Caco-2 (cell line): ENCODE data around the gene PCBP3. TPM values are rescaled to one million over a fixed set of nuclear protein-coding genes. Genes with fewer than 3 reads are reported as not detected.

Source experiments
- BruUV-seq: library from RNA; stranded (reverse); fragments of 400-500 nt; replicated peaks from 2 replicates; lab custom pipeline; 2021; lab: Mats Ljungman, UMichigan
- CTCF ChIA-PET: fragments of 300-600 bp; sonication (Branson Sonifier 250); formaldehyde crosslinking; loops from one replicate; lab custom pipeline; 2022; ENCODE audit warnings: antibody characterized with exemption; lab: Charles Lee
- POLR2A ChIA-PET: fragments of 300-600 bp; sonication (Branson Sonifier 250); formaldehyde crosslinking; loops from one replicate; lab custom pipeline; 2022; ENCODE audit warnings: antibody characterized with exemption; lab: Charles Lee
- DNase-seq, 2 experiments: peaks; one replicate each; pipeline versions ENCODE4 v3.0.0 to v3.0.0-alpha.2; 2020 to 2022
- H3K27me3 ChIP-seq: replicated peaks from 2 replicates; pipeline ENCODE4 v1.6.0; 2011; ENCODE audit warnings: low read length; ENCODE audit not compliant: control insufficient read depth, insufficient read depth
- H3K36me3 ChIP-seq: 2 replicates; pipeline ENCODE4 v1.5.1; 2011; ENCODE audit warnings: low read length; ENCODE audit not compliant: control insufficient read depth, insufficient read depth
- H3K4me1 ChIP-seq: fragments of 250-450 bp; sonication (Bioruptor Pico); 2 replicates; pipeline ENCODE4 v1.5.1; 2020; ENCODE audit warnings: mild to moderate bottlenecking
- H3K4me3 ChIP-seq: 2 replicates; pipeline ENCODE4 v1.5.1; 2011; ENCODE audit warnings: low read depth, mild to moderate bottlenecking, control low read depth, low read length
- H3K9me3 ChIP-seq: fragments of 250-450 bp; sonication (Bioruptor Pico); 2 replicates; pipeline ENCODE4 v1.5.1; 2020; ENCODE audit warnings: mild to moderate bottlenecking, moderate library complexity
- H3K27ac Mint-ChIP-seq: one replicate; pipeline ENCODE4 v1.8.0; 2022; ENCODE audit warnings: mixed read lengths; ENCODE audit not compliant: unreplicated experiment
- H3K27me3 Mint-ChIP-seq: one replicate; pipeline ENCODE4 v1.8.0; 2022; ENCODE audit warnings: mixed read lengths; ENCODE audit not compliant: insufficient read depth, unreplicated experiment
- H3K36me3 Mint-ChIP-seq: one replicate; pipeline ENCODE4 v1.8.0; 2022; ENCODE audit warnings: mild to moderate bottlenecking, mixed read lengths; ENCODE audit not compliant: insufficient read depth, unreplicated experiment
- H3K4me1 Mint-ChIP-seq: one replicate; pipeline ENCODE4 v1.8.0; 2022; ENCODE audit warnings: low read depth, mixed read lengths; ENCODE audit not compliant: unreplicated experiment
- H3K4me3 Mint-ChIP-seq: one replicate; pipeline ENCODE4 v1.8.0; 2022; ENCODE audit warnings: mild to moderate bottlenecking, moderate library complexity, mixed read lengths; ENCODE audit not compliant: unreplicated experiment
- H3K9me3 Mint-ChIP-seq: one replicate; pipeline ENCODE4 v1.8.0; 2022; ENCODE audit warnings: mixed read lengths; ENCODE audit not compliant: unreplicated experiment
- intact Hi-C: fragments of 100-400 bp; cut with micrococcal nuclease; formaldehyde crosslinking; loops from one replicate; pipeline ENCODE4 v1.10.0; 2022; ENCODE audit not compliant: unreplicated experiment
- total RNA-seq: library from RNA; stranded (reverse); gene quantifications from 2 replicates; pipeline ENCODE4 v1.2.3, GENCODE V29; 2022
- TF ChIP-seq, protein P1 (sequence below), 2 experiments: fragments of 200-600 bp in 1 of 2; IDR thresholded peaks; 1 replicate in 1 of 2; 2 replicates in 1 of 2; pipeline versions ENCODE4 v1.5.1 to v1.8.0; 2011 to 2022; ENCODE audit warnings: antibody characterized with exemption in 1 of 2, control low read depth in 1 of 2, inconsistent platforms in 1 of 2, low read depth in 1 of 2, low read length in 1 of 2, mild to moderate bottlenecking in 1 of 2, moderate library complexity in 1 of 2; ENCODE audit not compliant: insufficient read depth in 1 of 2, severe bottlenecking in 1 of 2, unreplicated experiment in 1 of 2

Gene PCBP3
- total RNA-seq, 1 experiment from 2014 or later = 0.75 TPM

DNA sequence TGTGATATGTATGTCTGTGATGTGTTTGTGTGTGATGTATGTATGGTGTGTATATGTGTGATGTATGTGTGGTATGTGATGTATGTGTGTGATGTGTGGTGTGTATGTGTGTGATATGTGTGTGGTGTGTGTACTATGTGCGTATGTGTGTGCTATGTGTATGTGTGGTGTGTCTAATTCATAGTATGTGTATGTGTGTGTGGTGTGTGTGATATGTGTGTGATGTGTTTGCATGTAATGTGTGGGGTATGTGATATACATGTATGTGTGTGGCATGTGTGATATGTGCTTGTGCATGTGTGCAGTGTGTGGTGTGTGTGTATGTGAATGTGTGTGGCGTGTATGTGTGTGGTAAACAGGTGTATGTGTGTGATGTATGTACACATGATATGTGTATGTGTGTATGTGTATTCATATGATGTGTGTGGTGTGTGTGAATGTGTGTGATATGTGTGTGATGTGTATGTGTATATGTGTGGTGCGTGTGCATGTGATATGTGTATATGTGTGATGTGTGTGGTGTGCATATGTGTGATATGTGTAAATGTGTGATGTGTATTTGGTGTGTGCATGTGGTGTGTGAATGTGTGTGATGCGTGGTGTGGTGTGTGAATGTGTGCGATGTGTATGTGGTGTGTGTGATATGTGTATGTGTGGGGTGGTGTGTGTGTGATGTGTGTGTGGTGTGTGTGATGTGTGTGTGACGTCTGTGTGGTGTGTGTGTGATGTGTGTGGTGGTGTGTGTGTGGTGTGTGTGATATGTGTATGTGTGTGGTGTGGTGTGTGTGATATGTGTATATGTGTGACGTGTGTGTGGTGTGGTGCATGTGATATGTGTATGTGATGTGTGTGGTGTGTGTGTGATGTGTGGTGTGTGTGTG, 8.0 kb upstream of the PCBP3 start:
- Mint-ChIP-seq H3K9me3 (no peaks in the 10 kb centered on the region), H3K4me3 (no peak overlapping the region), H3K27ac (no peak overlapping the region), H3K36me3 (no peaks in the 10 kb centered on the region), H3K27me3 (no peaks in the 10 kb centered on the region), H3K4me1 (no peaks in the 10 kb centered on the region)
- no peak for DNase-seq
- CTCF ChIA-PET = interaction anchor here (1.2 kb wide), 1 partner anchor 79 kb away, joined by 3 read pairs; no protein-coding TSS in a partner anchor
- no peaks in the 10 kb centered on the region for H3K27me3 ChIP-seq
- TF ChIP-seq, protein P1, sequence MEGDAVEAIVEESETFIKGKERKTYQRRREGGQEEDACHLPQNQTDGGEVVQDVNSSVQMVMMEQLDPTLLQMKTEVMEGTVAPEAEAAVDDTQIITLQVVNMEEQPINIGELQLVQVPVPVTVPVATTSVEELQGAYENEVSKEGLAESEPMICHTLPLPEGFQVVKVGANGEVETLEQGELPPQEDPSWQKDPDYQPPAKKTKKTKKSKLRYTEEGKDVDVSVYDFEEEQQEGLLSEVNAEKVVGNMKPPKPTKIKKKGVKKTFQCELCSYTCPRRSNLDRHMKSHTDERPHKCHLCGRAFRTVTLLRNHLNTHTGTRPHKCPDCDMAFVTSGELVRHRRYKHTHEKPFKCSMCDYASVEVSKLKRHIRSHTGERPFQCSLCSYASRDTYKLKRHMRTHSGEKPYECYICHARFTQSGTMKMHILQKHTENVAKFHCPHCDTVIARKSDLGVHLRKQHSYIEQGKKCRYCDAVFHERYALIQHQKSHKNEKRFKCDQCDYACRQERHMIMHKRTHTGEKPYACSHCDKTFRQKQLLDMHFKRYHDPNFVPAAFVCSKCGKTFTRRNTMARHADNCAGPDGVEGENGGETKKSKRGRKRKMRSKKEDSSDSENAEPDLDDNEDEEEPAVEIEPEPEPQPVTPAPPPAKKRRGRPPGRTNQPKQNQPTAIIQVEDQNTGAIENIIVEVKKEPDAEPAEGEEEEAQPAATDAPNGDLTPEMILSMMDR (IDR thresholded peaks at IDR 0.05; ENCODE audit: insufficient read depth in 1 of 2, low read depth in 1 of 2, low read length in 1 of 2, severe bottlenecking in 1 of 2, unreplicated experiment in 1 of 2) = no peak
- no TSS peak for BruUV-seq
- H3K36me3 ChIP-seq = no peaks in the 10 kb centered on the region
- H3K4me3 ChIP-seq = no peak overlapping the region
- POLR2A ChIA-PET = no interaction called here
- H3K9me3 ChIP-seq = 0 out of 2 replicates have a peak, but pooled peaks cover 5% of the 10 kb centered on the region
- H3K4me1 ChIP-seq = no peaks in the 10 kb centered on the region
- intact Hi-C loops = no loop called here

DNA sequence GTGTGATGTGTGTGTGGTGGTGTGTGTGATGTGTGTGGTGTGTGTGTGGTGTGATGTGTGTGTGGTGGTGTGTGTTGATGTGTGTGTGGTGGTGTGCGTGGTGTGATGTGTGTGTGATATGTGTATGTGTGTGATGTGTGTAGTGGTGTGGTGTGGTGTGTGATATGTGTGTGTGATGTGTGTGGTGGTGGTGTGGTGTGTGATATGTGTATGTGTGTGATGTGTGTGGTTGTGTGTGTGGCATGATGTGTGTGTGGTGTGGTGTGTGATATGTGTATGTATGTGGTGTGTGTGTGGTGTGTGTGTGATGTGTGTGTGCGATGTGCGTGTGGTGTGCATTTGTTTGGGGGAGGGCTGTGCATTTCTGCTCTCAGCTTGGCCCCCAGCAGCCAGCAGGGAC, 7.1 kb upstream of the PCBP3 start:
- POLR2A ChIA-PET = no interaction called here
- no peak for DNase-seq
- H3K36me3 Mint-ChIP-seq = no peaks in the 10 kb centered on the region
- TF ChIP-seq, protein P1 (IDR thresholded peaks at IDR 0.05; ENCODE audit: insufficient read depth in 1 of 2, low read depth in 1 of 2, low read length in 1 of 2, severe bottlenecking in 1 of 2, unreplicated experiment in 1 of 2) = no peak
- H3K4me1 ChIP-seq = no peaks in the 10 kb centered on the region
- H3K27ac Mint-ChIP-seq = no peak overlapping the region
- CTCF ChIA-PET = no interaction called here
- intact Hi-C loops = no loop called here
- H3K27me3 Mint-ChIP-seq = no peaks in the 10 kb centered on the region
- no peak overlapping the region for H3K4me3 Mint-ChIP-seq
- no peak overlapping the region for H3K4me3 ChIP-seq
- no peaks in the 10 kb centered on the region for H3K36me3 ChIP-seq
- H3K4me1 Mint-ChIP-seq = no peaks in the 10 kb centered on the region
- H3K9me3 Mint-ChIP-seq = no peaks in the 10 kb centered on the region
- 0 out of 2 replicates have a peak, but pooled peaks cover 5% of the 10 kb centered on the region for H3K9me3 ChIP-seq
- BruUV-seq = no TSS peak
- no peaks in the 10 kb centered on the region for H3K27me3 ChIP-seq

DNA sequence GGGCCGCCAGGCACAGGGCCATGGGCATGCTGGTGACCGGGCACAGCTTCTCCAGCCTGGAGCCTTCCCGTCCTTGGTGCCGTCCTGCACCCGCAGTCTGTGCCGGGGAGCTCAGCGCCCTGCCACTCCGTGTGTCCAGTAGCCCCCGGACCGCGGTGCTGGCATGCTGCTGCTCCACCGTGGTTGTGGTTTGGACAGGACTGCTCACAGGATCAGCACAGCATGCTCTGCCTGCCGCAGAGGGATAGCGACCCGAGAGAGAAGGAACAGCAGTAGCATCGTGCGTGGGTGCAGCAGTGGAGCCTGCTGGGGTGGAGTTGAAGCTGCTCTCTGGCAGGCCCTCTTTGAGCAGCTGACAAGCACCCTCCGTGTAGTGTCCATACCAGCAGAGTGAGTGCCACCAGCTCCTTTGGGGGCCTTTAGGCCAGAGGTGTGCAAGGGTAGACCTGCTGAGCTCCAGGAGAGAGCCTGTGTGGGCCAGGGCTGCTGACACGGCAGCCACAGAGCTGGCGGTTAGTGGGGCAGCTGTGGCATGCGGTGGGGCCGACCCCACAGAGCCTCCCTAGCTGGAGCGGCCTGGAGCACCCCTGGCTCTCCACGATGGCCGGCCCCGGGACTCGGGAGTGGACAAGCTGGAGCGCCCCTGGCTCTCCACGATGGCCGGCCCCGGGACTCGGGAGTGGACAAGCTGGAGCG, 6.4 kb upstream of the PCBP3 start:
- Mint-ChIP-seq H3K9me3 (no peaks in the 10 kb centered on the region), H3K27ac (no peak overlapping the region), H3K36me3 (no peaks in the 10 kb centered on the region), H3K4me3 (no peak overlapping the region), H3K4me1 (no peaks in the 10 kb centered on the region), H3K27me3 (no peaks in the 10 kb centered on the region)
- Histone ChIP-seq H3K36me3 (no peaks in the 10 kb centered on the region), H3K27me3 (no peaks in the 10 kb centered on the region), H3K4me1 (no peaks in the 10 kb centered on the region), H3K4me3 (no peak overlapping the region), H3K9me3 (0 out of 2 replicates have a peak, but pooled peaks cover 5% of the 10 kb centered on the region)
- CTCF ChIA-PET = no interaction called here
- POLR2A ChIA-PET = no interaction called here
- TF ChIP-seq, protein P1 (IDR thresholded peaks at IDR 0.05; ENCODE audit: insufficient read depth in 1 of 2, low read depth in 1 of 2, low read length in 1 of 2, severe bottlenecking in 1 of 2, unreplicated experiment in 1 of 2) = no peak
- intact Hi-C loops = no loop called here
- no TSS peak for BruUV-seq
- DNase-seq = no peak
